ENCODE measurements around the gene UNKL. TPM values are rescaled to one million over a fixed set of nuclear protein-coding genes. Genes with fewer than 3 reads are reported as not detected.

The UNKL gene
- total and polyA plus RNA-seq, 2 of the 8 experiments (the other 6 are each of a cell fraction or from before 2014, with no cell fraction given): 25.1 to 31.8 TPM

DNA sequence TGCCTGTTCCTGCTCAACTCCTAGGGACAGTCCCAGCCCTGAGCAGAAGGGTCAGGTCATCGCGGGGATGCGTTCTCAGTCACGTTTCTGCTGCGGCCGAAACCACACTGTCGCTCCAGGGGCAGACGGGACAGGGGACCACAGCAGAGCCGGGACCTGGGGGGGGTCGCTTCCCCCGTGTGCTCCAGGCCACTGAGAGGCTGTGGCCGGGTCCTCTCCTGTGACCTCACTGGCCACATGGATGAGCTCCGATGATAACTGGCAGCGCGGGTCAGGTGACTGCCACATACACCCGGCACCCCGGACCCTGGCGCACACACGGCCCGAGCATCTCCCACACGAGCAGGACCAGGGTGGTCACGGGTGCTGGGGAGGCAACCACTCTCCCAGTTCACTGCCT lies 50.0 kb downstream of the UNKL start (continued):
- no peak for TF ChIP-seq GTF2F1 (IDR thresholded peaks at IDR 0.05; ENCODE audit: borderline replicate concordance, low read depth, low read length)
- no peak for TF ChIP-seq RAD21 (IDR thresholded peaks at IDR 0.05 in 1 of 2, conservative IDR thresholded peaks at IDR 0.05 in 1 of 2; ENCODE audit: low read depth in 2 of 2, low read length in 2 of 2)
- TF ChIP-seq KDM4A (IDR thresholded peaks at IDR 0.05; ENCODE audit: low read depth, low read length, severe bottlenecking): no peak
- no peak for TF ChIP-seq SP1 (IDR thresholded peaks at IDR 0.05; ENCODE audit: low read depth, low read length)
- no peak for TF ChIP-seq CBX5 (IDR thresholded peaks at IDR 0.05; ENCODE audit: low read depth, low read length)
- no peak for TF ChIP-seq RFX5 (IDR thresholded peaks at IDR 0.05; ENCODE audit: borderline replicate concordance, low read depth, low read length)
- TF ChIP-seq SP4 (IDR thresholded peaks at IDR 0.05; ENCODE audit: low read length): no peak
- TF ChIP-seq, protein P1, sequence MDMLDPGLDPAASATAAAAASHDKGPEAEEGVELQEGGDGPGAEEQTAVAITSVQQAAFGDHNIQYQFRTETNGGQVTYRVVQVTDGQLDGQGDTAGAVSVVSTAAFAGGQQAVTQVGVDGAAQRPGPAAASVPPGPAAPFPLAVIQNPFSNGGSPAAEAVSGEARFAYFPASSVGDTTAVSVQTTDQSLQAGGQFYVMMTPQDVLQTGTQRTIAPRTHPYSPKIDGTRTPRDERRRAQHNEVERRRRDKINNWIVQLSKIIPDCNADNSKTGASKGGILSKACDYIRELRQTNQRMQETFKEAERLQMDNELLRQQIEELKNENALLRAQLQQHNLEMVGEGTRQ (IDR thresholded peaks at IDR 0.05; ENCODE audit: low read length): no peak
